ENCODE results near the gene PES1. TPM values are rescaled to one million over a fixed set of nuclear protein-coding genes. Genes with fewer than 3 reads are reported as not detected.
A peak's percentile ranks its signal among the peaks of the same experiment; 100 is the strongest.

The PES1 gene
- total and polyA plus RNA-seq, 2 of the 13 experiments (the other 11 are each of a cell fraction or from before 2014, with no cell fraction given) = 65.1 to 94.7 TPM

GRCh38 chr22:30562366-30562765 lies 29.3 kb downstream of the PES1 start:
- ATAC-seq = no peak
- FAIRE-seq = no peak

More at GRCh38 chr22:30562366-30562765, 29.3 kb downstream of the PES1 start:
- in situ Hi-C loops (cut with HindIII; ENCODE audit: extremely low pct_ligation_motif_present, low pct_unique_long_range_greater_than_20kb) (no loop called here), intact Hi-C loops (cut with micrococcal nuclease; ENCODE audit: unreplicated experiment) (no loop called here)
- Histone ChIP-seq H3K9me3 (ENCODE audit: low read length) (no peaks in the 10 kb centered on the region), H3K36me3 (replicated peaks in 1 of 2; ENCODE audit: control insufficient read depth in 1 of 2, insufficient read depth in 2 of 2, low read length in 2 of 2) (no peaks in the 10 kb centered on the region), H3K9ac (ENCODE audit: insufficient read depth, low read depth, low read length) (no peak overlapping the region), H4K20me1 (ENCODE audit: insufficient read depth, low read length) (no peaks in the 10 kb centered on the region), H3K27ac (ENCODE audit: extremely low read length, insufficient read depth, low read length) (no peak overlapping the region), H3K4me1 (ENCODE audit: insufficient read depth, low read length) (peaks cover 52% of the 10 kb centered on the region), H3K79me2 (ENCODE audit: insufficient read depth, low read length) (no peaks in the 10 kb centered on the region), H3K27me3 (ENCODE audit: control insufficient read depth in 1 of 2, insufficient read depth in 2 of 2, low read length in 2 of 2) (no peaks in the 10 kb centered on the region), H2AFZ (ENCODE audit: low read length) (no peak overlapping the region), H3K4me3 (replicated peaks in 1 of 3; ENCODE audit: insufficient read depth in 1 of 3, low read depth in 2 of 3, low read length in 3 of 3) (no peak overlapping the region), H3K4me2 (ENCODE audit: low read depth, low read length) (no peak overlapping the region)
- WGBS (ENCODE audit: low lambda C conversion rate) = 65% methylated on average over 6 of the region's 6 CpGs
- POLR2A ChIA-PET = no interaction called here
- DNase-seq (ENCODE audit: low spot score) = no peak
- no TSS peak for BruUV-seq (replicated peaks)
- CTCF ChIA-PET (ENCODE audit: low intra/inter-chr PET ratio, low total read pairs) = no interaction called here
- TF ChIP-seq ETS1 (CRISPR knock-in tag; IDR thresholded peaks at IDR 0.05) (no peak), FUBP1 (CRISPR knock-in tag; IDR thresholded peaks at IDR 0.05; ENCODE audit: borderline replicate concordance) (no peak), HIC2 (CRISPR knock-in tag; IDR thresholded peaks at IDR 0.05; ENCODE audit: low read depth) (peak; percentile 40; the same call in 1 of the 2 replicates), FOSL2 (CRISPR knock-in tag; IDR thresholded peaks at IDR 0.05) (peak; percentile 47; the same call in 1 of the 2 replicates)

Data from HepG2 (cell line).